Testis (tissue), 3 donors: ENCODE results near the gene P3H2. TPM values are rescaled to one million over a fixed set of nuclear protein-coding genes. Genes with fewer than 3 reads are reported as not detected.
A peak's percentile ranks its signal among the peaks of the same experiment; 100 is the strongest.

Experiments used
- DNase-seq: peaks from one replicate; pipeline ENCODE4 v3.0.0-alpha.2; 2019
- H3K27ac ChIP-seq, 2 donors: fragments of 200-600 bp; sonication (generic); one replicate each; pipeline ENCODE4 v1.5.1; 2019
- H3K27me3 ChIP-seq: fragments of 200-600 bp; sonication (generic); one replicate; pipeline ENCODE4 v1.5.1; 2019
- H3K36me3 ChIP-seq: fragments of 200-600 bp; sonication (generic); one replicate; pipeline ENCODE4 v1.5.1; 2017; ENCODE audit warnings: low read depth; ENCODE audit errors: missing control alignments
- H3K4me1 ChIP-seq: fragments of 200-600 bp; sonication (generic); one replicate; pipeline ENCODE4 v1.5.1; 2019
- H3K4me3 ChIP-seq, 2 donors: fragments of 200-600 bp; sonication (generic); one replicate each; pipeline ENCODE4 v1.5.1; 2017 to 2019
- H3K9me3 ChIP-seq: fragments of 200-600 bp; sonication (generic); one replicate; pipeline ENCODE4 v1.5.1; 2017
- POLR2A ChIP-seq: fragments of 450-650 bp; IDR thresholded peaks from one replicate; pipeline ENCODE4 v1.6.1; 2017; ENCODE audit warnings: antibody characterized with exemption, mild to moderate bottlenecking, moderate library complexity
- WGBS, 2 donors: methylation state at CpG; one replicate each; pipeline ENCODE4 v1.1.5; 2018; 5-methylcytosine and 5-hydroxymethylcytosine counted together
- intact Hi-C: fragments of 100-400 bp; cut with DNase I; formaldehyde crosslinking; loops from one replicate; pipeline ENCODE4 v1.15.1; 2023; ENCODE audit warnings: low total_unique reads
- polyA plus RNA-seq: library from polyadenylated mRNA; stranded (reverse); fragments of 350-450 nt; fragmentation: Illumina TruSeq; extraction: RNeasy Lipid Tissue Mini Kit (QIAGEN cat#74804); gene quantifications from one replicate; pipeline ENCODE4 v1.2.3, GENCODE V29; 2014; ENCODE audit warnings: low read depth, low replicate concordance; ENCODE audit not compliant: insufficient read depth
- total RNA-seq, 2 donors: library from RNA; depleted of rRNA; stranded (reverse); fragments of >200 nt; gene quantifications; one replicate each; pipeline ENCODE4 v1.2.3, GENCODE V29; 2016
- TF ChIP-seq, protein P1 (sequence below), 3 experiments: fragments of 450-650 bp in 2 of 3; fragments of 200-600 bp in 1 of 3; sonication (generic) in 1 of 3; IDR thresholded peaks; one replicate each; pipeline ENCODE4 v1.5.1; 2016 to 2019; ENCODE audit warnings: antibody characterized with exemption in 3 of 3, mild to moderate bottlenecking in 2 of 3, moderate library complexity in 1 of 3

The P3H2 gene
- total and polyA plus RNA-seq, 3 donors from 2014 or later, result 7.2 to 11.0 (median 10.1) TPM

GRCh38 chr3:190110826-190111225, 9.9 kb downstream of the P3H2 start:
- Histone ChIP-seq H3K4me1 (no peaks in the 10 kb centered on the region), H3K4me3 (no peak overlapping the region), H3K9me3 (no peaks in the 10 kb centered on the region), H3K27ac (no peak overlapping the region), H3K36me3 (no peaks in the 10 kb centered on the region), H3K27me3 (no peaks in the 10 kb centered on the region)
- intact Hi-C loops, result no loop called here
- no peak for DNase-seq
- 14 to 29% methylated on average over 1 of the region's 1 CpG for WGBS, 2 donors
- TF ChIP-seq POLR2A, result no peak
- TF ChIP-seq, protein P1, sequence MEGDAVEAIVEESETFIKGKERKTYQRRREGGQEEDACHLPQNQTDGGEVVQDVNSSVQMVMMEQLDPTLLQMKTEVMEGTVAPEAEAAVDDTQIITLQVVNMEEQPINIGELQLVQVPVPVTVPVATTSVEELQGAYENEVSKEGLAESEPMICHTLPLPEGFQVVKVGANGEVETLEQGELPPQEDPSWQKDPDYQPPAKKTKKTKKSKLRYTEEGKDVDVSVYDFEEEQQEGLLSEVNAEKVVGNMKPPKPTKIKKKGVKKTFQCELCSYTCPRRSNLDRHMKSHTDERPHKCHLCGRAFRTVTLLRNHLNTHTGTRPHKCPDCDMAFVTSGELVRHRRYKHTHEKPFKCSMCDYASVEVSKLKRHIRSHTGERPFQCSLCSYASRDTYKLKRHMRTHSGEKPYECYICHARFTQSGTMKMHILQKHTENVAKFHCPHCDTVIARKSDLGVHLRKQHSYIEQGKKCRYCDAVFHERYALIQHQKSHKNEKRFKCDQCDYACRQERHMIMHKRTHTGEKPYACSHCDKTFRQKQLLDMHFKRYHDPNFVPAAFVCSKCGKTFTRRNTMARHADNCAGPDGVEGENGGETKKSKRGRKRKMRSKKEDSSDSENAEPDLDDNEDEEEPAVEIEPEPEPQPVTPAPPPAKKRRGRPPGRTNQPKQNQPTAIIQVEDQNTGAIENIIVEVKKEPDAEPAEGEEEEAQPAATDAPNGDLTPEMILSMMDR (IDR thresholded peaks at IDR 0.05), result no peak

DNA sequence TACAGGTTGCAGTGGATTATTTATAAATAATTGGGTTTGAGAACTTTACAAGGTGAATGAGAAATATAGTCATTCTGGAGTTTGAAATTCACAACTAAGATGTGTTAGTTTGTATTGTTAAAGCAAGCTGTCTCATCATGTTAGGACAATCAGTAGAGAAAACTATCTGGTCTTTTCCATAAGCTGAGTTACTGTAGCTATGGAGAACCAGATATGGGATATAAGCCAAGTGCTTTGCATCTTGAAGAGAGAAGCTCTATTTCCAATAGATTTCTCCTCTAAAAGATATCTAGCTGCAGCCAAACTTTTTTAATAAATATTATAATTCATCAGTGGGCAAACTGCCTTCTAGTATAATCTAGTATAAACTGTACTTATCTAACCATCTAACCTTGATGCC, 11.3 kb downstream of the P3H2 start:
- H3K27me3 ChIP-seq, result no peaks in the 10 kb centered on the region
- no peak overlapping the region for H3K4me3 ChIP-seq
- H3K9me3 ChIP-seq, result no peaks in the 10 kb centered on the region
- intact Hi-C loops, result no loop called here
- H3K4me1 ChIP-seq, result no peaks in the 10 kb centered on the region
- TF ChIP-seq POLR2A, result no peak
- TF ChIP-seq, protein P1 (IDR thresholded peaks at IDR 0.05), result no peak
- H3K36me3 ChIP-seq, result no peaks in the 10 kb centered on the region
- no peak for DNase-seq
- H3K27ac ChIP-seq, result no peak overlapping the region

DNA sequence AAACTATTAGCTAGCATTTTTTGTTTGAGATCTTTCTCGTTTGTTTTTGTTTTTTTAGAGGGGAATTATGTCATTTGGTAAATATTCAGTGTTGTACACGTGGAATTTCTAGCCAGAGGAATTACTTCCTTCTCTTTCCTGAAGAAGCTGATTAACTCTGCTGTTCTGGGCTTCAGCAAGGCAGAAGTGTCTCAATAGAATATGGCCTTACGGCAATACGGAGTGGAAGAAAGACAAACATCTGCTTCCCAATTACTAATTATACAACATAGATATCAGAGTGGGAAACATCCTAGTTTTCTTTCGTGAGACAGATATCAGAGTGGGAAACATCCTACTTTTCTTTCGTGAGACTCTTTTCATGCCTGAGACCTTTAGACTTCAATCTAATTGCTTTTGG, 11.9 kb downstream of the P3H2 start:
- intact Hi-C loops, result no loop called here
- WGBS, 2 donors, result 31 to 43% methylated on average over 6 of the region's 6 CpGs
- H3K9me3 ChIP-seq, result no peaks in the 10 kb centered on the region
- no peaks in the 10 kb centered on the region for H3K36me3 ChIP-seq
- no peak for TF ChIP-seq POLR2A
- TF ChIP-seq, protein P1 (IDR thresholded peaks at IDR 0.05), result no peak
- no peak for DNase-seq
- H3K27me3 ChIP-seq, result no peaks in the 10 kb centered on the region
- no peaks in the 10 kb centered on the region for H3K4me1 ChIP-seq
- H3K4me3 ChIP-seq, result no peak overlapping the region
- H3K27ac ChIP-seq, result no peak overlapping the region

- H3K4me1 ChIP-seq, result no peaks in the 10 kb centered on the region
- 58 to 70% methylated on average over 1 of the region's 1 CpG for WGBS, 2 donors
- intact Hi-C loops, result no loop called here
- TF ChIP-seq, protein P1 (IDR thresholded peaks at IDR 0.05), result no peak
- TF ChIP-seq POLR2A, result no peak
- no peak overlapping the region for H3K27ac ChIP-seq
- no peak overlapping the region for H3K4me3 ChIP-seq
- H3K36me3 ChIP-seq, result no peaks in the 10 kb centered on the region
- no peak for DNase-seq
- H3K27me3 ChIP-seq, result no peaks in the 10 kb centered on the region
- H3K9me3 ChIP-seq, result no peaks in the 10 kb centered on the region
These were observed 14.8 kb downstream of the P3H2 start for GRCh38 chr3:190105876-190106275.

DNA sequence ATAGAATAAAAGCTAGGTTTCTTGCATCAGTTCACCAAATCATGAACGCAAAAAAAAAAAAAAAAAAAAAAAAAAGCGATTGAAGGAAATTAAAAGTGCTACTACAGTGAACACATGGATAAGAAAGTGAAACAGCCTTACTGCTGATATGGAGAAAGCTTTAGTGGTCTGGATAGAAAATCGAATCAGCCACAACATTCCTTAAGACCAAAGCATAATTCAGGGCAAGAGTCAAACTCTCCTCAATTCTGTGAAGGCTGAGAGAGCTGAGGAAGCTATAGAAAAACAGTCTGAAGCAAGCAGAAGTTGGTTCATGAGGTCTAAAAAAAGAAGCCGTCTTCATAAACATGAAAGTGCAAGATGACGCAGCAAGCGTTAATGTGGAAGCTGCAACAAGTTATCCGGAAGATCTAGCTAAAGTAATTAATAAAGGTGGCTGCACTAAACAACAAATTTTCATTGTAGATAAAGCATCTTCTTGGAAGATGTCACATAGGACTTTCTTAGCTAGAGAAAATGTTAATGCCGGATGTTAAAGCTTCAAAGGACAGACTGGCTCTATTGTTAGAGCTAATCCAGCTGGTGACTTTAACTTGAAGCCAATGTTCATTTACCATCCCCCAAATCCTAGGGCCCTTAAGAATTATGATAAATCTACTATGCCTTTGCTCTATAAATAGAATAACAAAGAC, 19.2 kb downstream of the P3H2 start:
- Histone ChIP-seq H3K27ac (peak overlapping the region in 1 of 2 donors; percentile 9), H3K9me3 (no peaks in the 10 kb centered on the region), H3K4me3 (no peak overlapping the region), H3K36me3 (no peaks in the 10 kb centered on the region), H3K4me1 (no peaks in the 10 kb centered on the region), H3K27me3 (no peaks in the 10 kb centered on the region)
- no peak for DNase-seq
- WGBS, 2 donors, result 43 to 45% methylated on average over 8 of the region's 8 CpGs
- intact Hi-C loops, result no loop called here
- TF ChIP-seq, protein P1 (IDR thresholded peaks at IDR 0.05), result no peak
- TF ChIP-seq POLR2A, result no peak
